ENCODE data around the gene ABHD10. TPM values are rescaled to one million over a fixed set of nuclear protein-coding genes. Genes with fewer than 3 reads are reported as not detected.

Gene ABHD10
- total RNA-seq, 1 donor from 2014 or later = 25.5 TPM

- peaks cover 58% of the 10 kb centered on the region for H3K36me3 Mint-ChIP-seq (ENCODE audit: unreplicated experiment)
- DNase-seq (ENCODE audit: extremely low spot score, unreplicated experiment) = no peak
- no peak overlapping the region for H3K27ac Mint-ChIP-seq (ENCODE audit: unreplicated experiment)
- no peak for TF ChIP-seq CTCF (IDR thresholded peaks at IDR 0.05)
- peaks cover 10% of the 10 kb centered on the region for H3K4me1 Mint-ChIP-seq (ENCODE audit: unreplicated experiment)
- no peak overlapping the region for H3K4me3 Mint-ChIP-seq (ENCODE audit: unreplicated experiment)
- H3K27me3 Mint-ChIP-seq (ENCODE audit: unreplicated experiment) = no peaks in the 10 kb centered on the region
- no peaks in the 10 kb centered on the region for H3K9me3 Mint-ChIP-seq (ENCODE audit: unreplicated experiment)
Observed at GRCh38 chr3:111968319-111969054, 10.3 kb upstream of the ABHD10 start.

DNA sequence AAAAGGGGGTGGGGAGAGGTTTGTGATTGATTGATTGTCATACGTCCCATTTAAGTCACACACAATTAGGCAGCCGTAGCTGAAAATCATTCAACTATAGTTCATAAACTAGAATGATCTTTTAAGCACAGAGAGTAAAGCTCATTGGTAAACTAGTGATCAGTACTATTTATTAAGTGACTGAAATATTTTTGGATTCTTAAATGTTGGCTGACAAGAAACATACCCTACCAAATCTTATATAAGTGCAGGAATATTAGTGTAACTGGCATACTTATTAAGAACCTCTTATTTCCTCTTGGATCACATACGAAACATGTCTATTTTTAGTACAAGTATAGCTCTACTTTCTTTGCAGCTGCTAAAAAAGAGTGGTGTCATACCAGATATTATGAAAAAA lies 8.4 kb upstream of the ABHD10 start:
- peaks cover 62% of the 10 kb centered on the region for H3K36me3 Mint-ChIP-seq (ENCODE audit: unreplicated experiment)
- no peaks in the 10 kb centered on the region for H3K9me3 Mint-ChIP-seq (ENCODE audit: unreplicated experiment)
- no peak overlapping the region for H3K27ac Mint-ChIP-seq (ENCODE audit: unreplicated experiment)
- no peak for TF ChIP-seq CTCF (IDR thresholded peaks at IDR 0.05)
- H3K4me1 Mint-ChIP-seq (ENCODE audit: unreplicated experiment) = peaks cover 10% of the 10 kb centered on the region
- no peaks in the 10 kb centered on the region for H3K27me3 Mint-ChIP-seq (ENCODE audit: unreplicated experiment)
- no peak for DNase-seq (ENCODE audit: extremely low spot score, unreplicated experiment)
- no peak overlapping the region for H3K4me3 Mint-ChIP-seq (ENCODE audit: unreplicated experiment)

GRCh38 chr3:111971533-111972130 lies 7.2 kb upstream of the ABHD10 start:
- TF ChIP-seq CTCF (IDR thresholded peaks at IDR 0.05) = no peak
- H3K27ac Mint-ChIP-seq (ENCODE audit: unreplicated experiment) = no peak overlapping the region
- no peaks in the 10 kb centered on the region for H3K27me3 Mint-ChIP-seq (ENCODE audit: unreplicated experiment)
- DNase-seq (ENCODE audit: extremely low spot score, unreplicated experiment) = no peak
- peaks cover 65% of the 10 kb centered on the region for H3K36me3 Mint-ChIP-seq (ENCODE audit: unreplicated experiment)
- H3K4me1 Mint-ChIP-seq (ENCODE audit: unreplicated experiment) = peaks cover 10% of the 10 kb centered on the region
- no peaks in the 10 kb centered on the region for H3K9me3 Mint-ChIP-seq (ENCODE audit: unreplicated experiment)
- H3K4me3 Mint-ChIP-seq (ENCODE audit: unreplicated experiment) = no peak overlapping the region

GRCh38 chr3:111972891-111973290 lies 5.9 kb upstream of the ABHD10 start:
- DNase-seq (ENCODE audit: extremely low spot score, unreplicated experiment) = no peak
- no peak for TF ChIP-seq CTCF (IDR thresholded peaks at IDR 0.05)
- H3K4me1 Mint-ChIP-seq (ENCODE audit: unreplicated experiment) = peaks cover 2% of the 10 kb centered on the region
- H3K27ac Mint-ChIP-seq (ENCODE audit: unreplicated experiment) = no peak overlapping the region
- no peaks in the 10 kb centered on the region for H3K9me3 Mint-ChIP-seq (ENCODE audit: unreplicated experiment)
- H3K27me3 Mint-ChIP-seq (ENCODE audit: unreplicated experiment) = no peaks in the 10 kb centered on the region
- no peak overlapping the region for H3K4me3 Mint-ChIP-seq (ENCODE audit: unreplicated experiment)
- peaks cover 55% of the 10 kb centered on the region for H3K36me3 Mint-ChIP-seq (ENCODE audit: unreplicated experiment)

GRCh38 chr3:111975131-111975530 lies 3.7 kb upstream of the ABHD10 start:
- no peak for DNase-seq (ENCODE audit: extremely low spot score, unreplicated experiment)
- H3K36me3 Mint-ChIP-seq (ENCODE audit: unreplicated experiment) = peaks cover 37% of the 10 kb centered on the region
- no peak for TF ChIP-seq CTCF (IDR thresholded peaks at IDR 0.05)
- H3K9me3 Mint-ChIP-seq (ENCODE audit: unreplicated experiment) = no peaks in the 10 kb centered on the region
- no peaks in the 10 kb centered on the region for H3K27me3 Mint-ChIP-seq (ENCODE audit: unreplicated experiment)
- peaks cover 15% of the 10 kb centered on the region for H3K4me1 Mint-ChIP-seq (ENCODE audit: unreplicated experiment)
- H3K27ac Mint-ChIP-seq (ENCODE audit: unreplicated experiment) = no peak overlapping the region
- H3K4me3 Mint-ChIP-seq (ENCODE audit: unreplicated experiment) = no peak overlapping the region
